ENCODE results near the gene SPA17. TPM values are rescaled to one million over a fixed set of nuclear protein-coding genes. Genes with fewer than 3 reads are reported as not detected.

Gene SPA17
- total and polyA plus RNA-seq, 2 of the 8 experiments (the other 6 are each of a cell fraction or from before 2014, with no cell fraction given): 3.7 to 5.2 TPM

- TF ChIP-seq TCF12 (IDR thresholded peaks at IDR 0.05; ENCODE audit: low read depth, low read length) (no peak), JUND (IDR thresholded peaks at IDR 0.05; ENCODE audit: low read length) (no peak), KDM4A (IDR thresholded peaks at IDR 0.05; ENCODE audit: low read depth, low read length, severe bottlenecking) (peak; percentile 44), CTCF (IDR thresholded peaks at IDR 0.05; ENCODE audit: control extremely low read depth in 1 of 3, insufficient read depth in 1 of 3, low read depth in 1 of 3, low read length in 3 of 3) (no peak), CBX5 (IDR thresholded peaks at IDR 0.05; ENCODE audit: low read depth, low read length) (no peak), SRF (IDR thresholded peaks at IDR 0.05; ENCODE audit: low read depth, low read length) (no peak), YY1 (IDR thresholded peaks at IDR 0.05; ENCODE audit: low read depth, low read length) (no peak; the same call in 1 of the 2 replicates), TAF7 (optimal IDR thresholded peaks at IDR 0.05; ENCODE audit: borderline replicate concordance, low read depth, low read length) (peak; percentile 34), EGR1 (IDR thresholded peaks at IDR 0.05; ENCODE audit: borderline replicate concordance, low read depth, low read length) (peak; percentile 35; the same call in 1 of the 2 replicates), ZNF274 (IDR thresholded peaks at IDR 0.05; ENCODE audit: borderline replicate concordance, extremely low read depth, low read length) (no peak), HDAC6 (IDR thresholded peaks at IDR 0.05; ENCODE audit: low read depth, low read length) (no peak), GABPA (IDR thresholded peaks at IDR 0.05; ENCODE audit: borderline replicate concordance, insufficient read depth, low read length) (no peak), CHD2 (IDR thresholded peaks at IDR 0.05; ENCODE audit: low read length) (peak; percentile 59; the same call in 1 of the 2 replicates), RFX5 (IDR thresholded peaks at IDR 0.05; ENCODE audit: borderline replicate concordance, low read depth, low read length) (no peak), NRF1 (IDR thresholded peaks at IDR 0.05; ENCODE audit: low read depth, low read length) (no peak), KDM5A (IDR thresholded peaks at IDR 0.05; ENCODE audit: low read length) (no peak), PHF8 (conservative IDR thresholded peaks at IDR 0.05; ENCODE audit: low read depth, low read length) (peak; percentile 55; the same call in 1 of the 2 replicates), TAF1 (IDR thresholded peaks at IDR 0.05; ENCODE audit: low read depth, low read length) (peak; percentile 78), MAFK (IDR thresholded peaks at IDR 0.05; ENCODE audit: low read depth, low read length) (no peak), NANOG (IDR thresholded peaks at IDR 0.05; ENCODE audit: insufficient read depth, low read depth, low read length, poor library complexity, severe bottlenecking) (no peak)
- TF ChIP-seq, protein P1, sequence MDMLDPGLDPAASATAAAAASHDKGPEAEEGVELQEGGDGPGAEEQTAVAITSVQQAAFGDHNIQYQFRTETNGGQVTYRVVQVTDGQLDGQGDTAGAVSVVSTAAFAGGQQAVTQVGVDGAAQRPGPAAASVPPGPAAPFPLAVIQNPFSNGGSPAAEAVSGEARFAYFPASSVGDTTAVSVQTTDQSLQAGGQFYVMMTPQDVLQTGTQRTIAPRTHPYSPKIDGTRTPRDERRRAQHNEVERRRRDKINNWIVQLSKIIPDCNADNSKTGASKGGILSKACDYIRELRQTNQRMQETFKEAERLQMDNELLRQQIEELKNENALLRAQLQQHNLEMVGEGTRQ (IDR thresholded peaks at IDR 0.05; ENCODE audit: low read length): no peak
These were observed at the start of gene SPA17, which contains the start of gene SIAE (continued) for GRCh38 chr11:124673333-124674167.

Measured in H1 (cell line).